Stomach (tissue), 9 donors: Measurements from ENCODE around the gene MICAL3. TPM values are rescaled to one million over a fixed set of nuclear protein-coding genes. Genes with fewer than 3 reads are reported as not detected.
"Not testable (repeated sequence)": the region's sequence is repeated elsewhere in the genome, so short reads cannot be mapped to it uniquely, and the experiment has no call there.

ENCODE experiments used
- DNase-seq, 2 donors: peaks; one replicate each; pipeline versions ENCODE4 v3.0.0 to v3.0.0-alpha.2; 2013 to 2019
- H3K27ac ChIP-seq, 5 donors: fragments of 200-600 bp in 4 of 5; sonication (generic) in 4 of 5; one replicate each; pipeline ENCODE4 v1.5.1; 2013 to 2019; ENCODE audit warnings: mild to moderate bottlenecking in 1 of 5, moderate library complexity in 1 of 5
- H3K27me3 ChIP-seq, 3 donors: fragments of 200-600 bp; sonication (generic); one replicate each; pipeline ENCODE4 v1.5.1; 2017 to 2019; ENCODE audit warnings: mixed run types in 1 of 3
- H3K36me3 ChIP-seq, 4 donors: fragments of 200-600 bp; sonication (generic); 1 replicate in 3 of 4; 2 replicates in 1 of 4; pipeline ENCODE4 v1.5.1; 2016 to 2019
- H3K4me1 ChIP-seq, 4 donors: fragments of 200-600 bp; sonication (generic); one replicate each; pipeline ENCODE4 v1.5.1; 2016 to 2019
- H3K4me3 ChIP-seq, 4 donors: fragments of 200-600 bp; sonication (generic) in 3 of 4; one replicate each; pipeline ENCODE4 v1.5.1; 2016 to 2019; ENCODE audit warnings: mild to moderate bottlenecking in 1 of 4
- H3K9me3 ChIP-seq, 4 donors: fragments of 200-600 bp; sonication (generic); one replicate each; pipeline ENCODE4 v1.5.1; 2016 to 2019
- EP300 ChIP-seq: sonication (generic); formaldehyde crosslinking; IDR thresholded peaks from one replicate; pipeline ENCODE4 v1.6.1; 2017; ENCODE audit warnings: antibody characterized with exemption
- POLR2A ChIP-seq, 4 donors: fragments of 450-650 bp; IDR thresholded peaks; one replicate each; pipeline ENCODE4 v1.6.1; 2016; ENCODE audit warnings: antibody characterized with exemption in 4 of 4, control low read depth in 2 of 4, mild to moderate bottlenecking in 1 of 4, moderate library complexity in 1 of 4
- POLR2AphosphoS5 ChIP-seq, 3 donors: sonication (generic); formaldehyde crosslinking; IDR thresholded peaks; one replicate each; pipeline ENCODE4 v1.6.1; 2016; ENCODE audit warnings: antibody characterized with exemption in 3 of 3
- WGBS, 5 donors: extraction: QIAGEN DNeasy Blood & Tissue Kit in 3 of 5; methylation state at CpG; one replicate each; pipeline versions ENCODE4 v1.1.5 to v1.1.7; 2013 to 2018; 5-methylcytosine and 5-hydroxymethylcytosine counted together
- intact Hi-C: fragments of 100-400 bp; cut with DNase I; formaldehyde crosslinking; loops from one replicate; pipeline ENCODE4 v1.15.1; 2023; ENCODE audit warnings: low total_unique reads
- polyA plus RNA-seq, 3 donors: library from polyadenylated mRNA; stranded (reverse); fragments of 200-250 nt; gene quantifications; one replicate each; pipeline ENCODE4 v1.2.3, GENCODE V29; 2013
- total RNA-seq, 5 donors: library from RNA; depleted of rRNA; stranded (reverse); fragments of >200 nt; gene quantifications; one replicate each; pipeline versions ENCODE4 v1.1.0 to v1.2.3, GENCODE V29; 2014 to 2016
- TF ChIP-seq, protein P1 (sequence below), 7 experiments: fragments of 450-650 bp in 4 of 7; fragments of 200-600 bp in 3 of 7; sonication (generic) in 3 of 7; IDR thresholded peaks; one replicate each; pipeline ENCODE4 v1.5.1; 2016 to 2019; ENCODE audit warnings: antibody characterized with exemption in 7 of 7, control low read depth in 2 of 7, mild to moderate bottlenecking in 1 of 7
- donor health status: healthy with polysubstance abuse.
- donor health status: Bipolar disorder and iron deficiency.
- donor health status: healthy.

The MICAL3 gene
- total and polyA plus RNA-seq, 8 donors = 3.5 to 130 (median 24.0) TPM

- DNase-seq = no peak
- H3K9me3 ChIP-seq = no peaks in the 10 kb centered on the region
- no peaks in the 10 kb centered on the region for H3K36me3 ChIP-seq
- H3K4me3 ChIP-seq = no peak overlapping the region
- intact Hi-C loops = no loop called here
- H3K27me3 ChIP-seq = no peaks in the 10 kb centered on the region
- H3K27ac ChIP-seq = no peak overlapping the region
- TF ChIP-seq EP300 = no peak
- TF ChIP-seq POLR2A (IDR thresholded peaks at IDR 0.05) = no peak
- TF ChIP-seq, protein P1, sequence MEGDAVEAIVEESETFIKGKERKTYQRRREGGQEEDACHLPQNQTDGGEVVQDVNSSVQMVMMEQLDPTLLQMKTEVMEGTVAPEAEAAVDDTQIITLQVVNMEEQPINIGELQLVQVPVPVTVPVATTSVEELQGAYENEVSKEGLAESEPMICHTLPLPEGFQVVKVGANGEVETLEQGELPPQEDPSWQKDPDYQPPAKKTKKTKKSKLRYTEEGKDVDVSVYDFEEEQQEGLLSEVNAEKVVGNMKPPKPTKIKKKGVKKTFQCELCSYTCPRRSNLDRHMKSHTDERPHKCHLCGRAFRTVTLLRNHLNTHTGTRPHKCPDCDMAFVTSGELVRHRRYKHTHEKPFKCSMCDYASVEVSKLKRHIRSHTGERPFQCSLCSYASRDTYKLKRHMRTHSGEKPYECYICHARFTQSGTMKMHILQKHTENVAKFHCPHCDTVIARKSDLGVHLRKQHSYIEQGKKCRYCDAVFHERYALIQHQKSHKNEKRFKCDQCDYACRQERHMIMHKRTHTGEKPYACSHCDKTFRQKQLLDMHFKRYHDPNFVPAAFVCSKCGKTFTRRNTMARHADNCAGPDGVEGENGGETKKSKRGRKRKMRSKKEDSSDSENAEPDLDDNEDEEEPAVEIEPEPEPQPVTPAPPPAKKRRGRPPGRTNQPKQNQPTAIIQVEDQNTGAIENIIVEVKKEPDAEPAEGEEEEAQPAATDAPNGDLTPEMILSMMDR (IDR thresholded peaks at IDR 0.05) = no peak
- no peak for TF ChIP-seq POLR2AphosphoS5 (IDR thresholded peaks at IDR 0.05)
- 76 to 83% (median 80%) methylated on average over 5 of the region's 5 CpGs for WGBS, 5 donors
- H3K4me1 ChIP-seq = peaks cover 0 to 7% (median 2%) of the 10 kb centered on the region in 4 donors
Measured at GRCh38 chr22:17764036-17764435, 260.3 kb downstream of the MICAL3 start.

GRCh38 chr22:17763442-17763841, 260.9 kb downstream of the MICAL3 start:
- 82 to 93% (median 90%) methylated on average over 10 of the region's 10 CpGs for WGBS, 5 donors
- H3K27me3 ChIP-seq, intact Hi-C loops, H3K27ac ChIP-seq, H3K36me3 ChIP-seq, H3K4me1 ChIP-seq, DNase-seq, H3K9me3 ChIP-seq, H3K4me3 ChIP-seq: not testable (repeated sequence)

DNA sequence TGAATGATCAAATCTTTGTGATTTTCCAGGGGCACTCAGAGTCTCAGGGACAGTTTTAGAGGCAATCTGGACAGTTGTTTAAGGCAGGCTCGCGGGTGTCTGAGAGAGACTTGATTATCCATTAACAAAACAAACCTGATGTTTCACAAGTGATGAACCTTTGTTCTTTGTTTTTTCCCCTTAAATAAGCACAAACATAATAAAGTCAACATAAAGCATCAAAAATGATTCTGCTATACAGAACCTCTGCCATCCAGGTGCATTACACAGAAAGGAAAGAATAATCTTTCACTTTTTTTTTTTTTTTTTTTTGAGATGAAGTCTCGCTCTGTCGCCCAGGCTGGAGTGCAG, 263.2 kb downstream of the MICAL3 start:
- H3K36me3 ChIP-seq = no peaks in the 10 kb centered on the region
- H3K4me3 ChIP-seq = no peak overlapping the region
- no peaks in the 10 kb centered on the region for H3K9me3 ChIP-seq
- peaks cover 0 to 7% (median 2%) of the 10 kb centered on the region in 4 donors for H3K4me1 ChIP-seq
- TF ChIP-seq POLR2AphosphoS5 (IDR thresholded peaks at IDR 0.05) = no peak
- TF ChIP-seq, protein P1 (IDR thresholded peaks at IDR 0.05) = no peak
- no peak for TF ChIP-seq EP300
- TF ChIP-seq POLR2A (IDR thresholded peaks at IDR 0.05) = no peak
- H3K27ac ChIP-seq = no peak overlapping the region
- DNase-seq = no peak
- intact Hi-C loops = no loop called here
- 76 to 94% (median 86%) methylated on average over 2 to 4 of the region's 4 CpGs for WGBS, 5 donors
- no peaks in the 10 kb centered on the region for H3K27me3 ChIP-seq

- Histone ChIP-seq H3K9me3 (no peaks in the 10 kb centered on the region), H3K27me3 (no peaks in the 10 kb centered on the region), H3K4me1 (no peaks in the 10 kb centered on the region), H3K36me3 (peaks cover 0 to 4% (median 0%) of the 10 kb centered on the region in 4 donors), H3K4me3 (no peak overlapping the region), H3K27ac (no peak overlapping the region)
- TF ChIP-seq POLR2A (IDR thresholded peaks at IDR 0.05) (no peak), POLR2AphosphoS5 (IDR thresholded peaks at IDR 0.05) (no peak), EP300 (no peak)
- TF ChIP-seq, protein P1 (IDR thresholded peaks at IDR 0.05) = no peak
- intact Hi-C loops = no loop called here
- no peak for DNase-seq
- WGBS, 5 donors = 78 to 93% (median 90%) methylated on average over 11 to 14 of the region's 14 CpGs
Measured at GRCh38 chr22:17754233-17754925, 270.0 kb downstream of the MICAL3 start.

GRCh38 chr22:17753401-17753989, 270.9 kb downstream of the MICAL3 start:
- Histone ChIP-seq H3K4me3 (no peak overlapping the region), H3K36me3 (peaks cover 0 to 10% (median 3%) of the 10 kb centered on the region in 4 donors), H3K27me3 (no peaks in the 10 kb centered on the region), H3K4me1 (no peaks in the 10 kb centered on the region), H3K27ac (no peak overlapping the region), H3K9me3 (no peaks in the 10 kb centered on the region)
- TF ChIP-seq POLR2A (IDR thresholded peaks at IDR 0.05) (no peak), EP300 (no peak), POLR2AphosphoS5 (IDR thresholded peaks at IDR 0.05) (no peak)
- TF ChIP-seq, protein P1 (IDR thresholded peaks at IDR 0.05) = no peak
- WGBS, 5 donors = 75 to 85% (median 81%) methylated on average over 10 to 13 of the region's 13 CpGs
- intact Hi-C loops = no loop called here
- no peak for DNase-seq
